GM12872 (cell line): Measurements from ENCODE around the gene ADGRG7.

ENCODE experiments used
- TF ChIP-seq, protein P1 (sequence below): IDR thresholded peaks from 3 replicates; pipeline ENCODE4 v1.5.1; 2011; ENCODE audit warnings: low read depth, mild to moderate bottlenecking, low read length, moderate library complexity; ENCODE audit not compliant: insufficient read depth

Gene ADGRG7

DNA sequence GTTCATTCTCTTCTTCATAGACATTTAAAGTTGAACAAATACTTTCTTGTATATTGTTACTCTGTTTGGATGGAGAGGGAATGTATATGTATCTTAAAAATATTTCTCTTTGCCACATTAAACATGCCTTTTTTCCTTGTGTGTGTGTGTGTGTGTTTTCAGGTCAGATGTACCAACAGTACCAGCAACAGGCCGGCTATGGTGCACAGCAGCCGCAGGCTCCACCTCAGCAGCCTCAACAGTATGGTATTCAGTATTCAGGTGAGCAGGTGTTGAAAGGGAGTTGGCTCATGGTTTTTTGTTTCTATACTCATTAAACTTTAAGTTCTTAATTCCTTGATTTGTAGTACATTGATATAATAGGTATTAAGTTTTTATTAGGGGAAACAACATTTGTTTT is 135.3 kb downstream of the ADGRG7 start:
- TF ChIP-seq, protein P1, sequence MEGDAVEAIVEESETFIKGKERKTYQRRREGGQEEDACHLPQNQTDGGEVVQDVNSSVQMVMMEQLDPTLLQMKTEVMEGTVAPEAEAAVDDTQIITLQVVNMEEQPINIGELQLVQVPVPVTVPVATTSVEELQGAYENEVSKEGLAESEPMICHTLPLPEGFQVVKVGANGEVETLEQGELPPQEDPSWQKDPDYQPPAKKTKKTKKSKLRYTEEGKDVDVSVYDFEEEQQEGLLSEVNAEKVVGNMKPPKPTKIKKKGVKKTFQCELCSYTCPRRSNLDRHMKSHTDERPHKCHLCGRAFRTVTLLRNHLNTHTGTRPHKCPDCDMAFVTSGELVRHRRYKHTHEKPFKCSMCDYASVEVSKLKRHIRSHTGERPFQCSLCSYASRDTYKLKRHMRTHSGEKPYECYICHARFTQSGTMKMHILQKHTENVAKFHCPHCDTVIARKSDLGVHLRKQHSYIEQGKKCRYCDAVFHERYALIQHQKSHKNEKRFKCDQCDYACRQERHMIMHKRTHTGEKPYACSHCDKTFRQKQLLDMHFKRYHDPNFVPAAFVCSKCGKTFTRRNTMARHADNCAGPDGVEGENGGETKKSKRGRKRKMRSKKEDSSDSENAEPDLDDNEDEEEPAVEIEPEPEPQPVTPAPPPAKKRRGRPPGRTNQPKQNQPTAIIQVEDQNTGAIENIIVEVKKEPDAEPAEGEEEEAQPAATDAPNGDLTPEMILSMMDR: no peak
